Neural cell (in vitro differentiated cells): ENCODE results near the gene GPHN. TPM values are rescaled to one million over a fixed set of nuclear protein-coding genes. Genes with fewer than 3 reads are reported as not detected.
"Not testable (repeated sequence)": the region's sequence is repeated elsewhere in the genome, so short reads cannot be mapped to it uniquely, and the experiment has no call there.

Source experiments
- H2AFZ ChIP-seq: fragments of 200-600, 300-800 bp; sonication (generic), shearing (Covaris generic); 2 replicates; pipeline ENCODE4 v1.6.0; 2014; ENCODE audit warnings: low read depth, mild to moderate bottlenecking, antibody characterized with exemption, low read length, moderate library complexity
- H3F3A ChIP-seq: fragments of 200-600 bp; shearing (Covaris generic); 2 replicates; pipeline ENCODE4 v1.6.1; 2016; ENCODE audit warnings: mild to moderate bottlenecking, moderate library complexity, mixed read lengths, antibody characterized with exemption, low read length; ENCODE audit not compliant: insufficient read depth, poor library complexity, severe bottlenecking
- H3K27ac ChIP-seq: fragments of 200-600, 300-800 bp; sonication (generic), shearing (Covaris generic); 2 replicates; pipeline ENCODE4 v1.5.1; 2014; ENCODE audit warnings: mild to moderate bottlenecking, low read length, moderate library complexity
- H3K27me3 ChIP-seq: fragments of 300-800, 200-600 bp; sonication (generic), shearing (Covaris generic); 2 replicates; pipeline ENCODE4 v1.6.0; 2014; ENCODE audit warnings: mild to moderate bottlenecking, low read depth, low read length, moderate library complexity; ENCODE audit not compliant: insufficient read depth
- H3K36me3 ChIP-seq: fragments of 300-800, 200-600 bp; sonication (generic), shearing (Covaris generic); 2 replicates; pipeline ENCODE4 v1.5.1; 2014; ENCODE audit warnings: mild to moderate bottlenecking, antibody characterized with exemption, low read length, moderate library complexity; ENCODE audit not compliant: insufficient read depth
- H3K4me2 ChIP-seq: fragments of 300-800, 200-600 bp; sonication (generic), shearing (Covaris generic); 2 replicates; pipeline ENCODE4 v1.6.0; 2014; ENCODE audit warnings: mild to moderate bottlenecking, low read length
- H3K4me3 ChIP-seq: fragments of 300-800, 200-600 bp; sonication (generic), shearing (Covaris generic); 2 replicates; pipeline ENCODE4 v1.5.1; 2014; ENCODE audit warnings: mild to moderate bottlenecking, low read length, moderate library complexity
- H3K79me2 ChIP-seq: fragments of 200-600 bp; shearing (Covaris generic); replicated peaks from 2 replicates; pipeline ENCODE4 v1.6.0; 2014; ENCODE audit warnings: mild to moderate bottlenecking, low read length, moderate library complexity; ENCODE audit not compliant: insufficient read depth
- H3K9ac ChIP-seq: fragments of 300-800, 200-600 bp; sonication (generic), shearing (Covaris generic); 2 replicates; pipeline ENCODE4 v1.6.1; 2016; ENCODE audit warnings: mild to moderate bottlenecking, low read length, mixed read lengths
- H3K9me2 ChIP-seq: fragments of 200-600 bp; shearing (Covaris generic); 2 replicates; pipeline ENCODE4 v1.6.1; 2016; ENCODE audit warnings: mild to moderate bottlenecking, low read length, mixed read lengths; ENCODE audit not compliant: insufficient read depth
- H3K9me3 ChIP-seq: fragments of 200-600, 300-800 bp; sonication (generic), shearing (Covaris generic); 2 replicates; pipeline ENCODE4 v1.6.1; 2016; ENCODE audit warnings: mild to moderate bottlenecking, mixed run types, low read length, moderate library complexity, mixed read lengths
- H4K20me1 ChIP-seq: fragments of 200-600 bp; shearing (Covaris generic); 2 replicates; pipeline ENCODE4 v1.6.1; 2016; ENCODE audit warnings: mild to moderate bottlenecking, mixed run types; ENCODE audit not compliant: insufficient read depth
- EP300 ChIP-seq: fragments of 450-650 bp; conservative IDR thresholded peaks from 2 replicates; pipeline ENCODE4 v1.6.1; 2014; ENCODE audit warnings: antibody characterized with exemption, mild to moderate bottlenecking, moderate library complexity; ENCODE audit not compliant: poor library complexity, severe bottlenecking
- EZH2 ChIP-seq: fragments of 200-600, 300-800 bp; shearing (Covaris generic), sonication (generic); IDR thresholded peaks from 2 replicates; pipeline ENCODE4 v1.6.1; 2014; ENCODE audit warnings: antibody characterized with exemption, low read length, borderline replicate concordance, mild to moderate bottlenecking; ENCODE audit not compliant: insufficient read depth, poor library complexity, severe bottlenecking
- MXI1 ChIP-seq: fragments of 450-650 bp; conservative IDR thresholded peaks from 2 replicates; pipeline ENCODE4 v1.6.1; 2014; ENCODE audit warnings: antibody characterized with exemption, mild to moderate bottlenecking; ENCODE audit not compliant: poor library complexity, severe bottlenecking
- POLR2AphosphoS5 ChIP-seq: IDR thresholded peaks from 2 replicates; pipeline ENCODE4 v1.6.1; 2012
- RAD21 ChIP-seq: fragments of 450-650 bp; conservative IDR thresholded peaks from 2 replicates; pipeline ENCODE4 v1.6.1; 2014; ENCODE audit warnings: antibody characterized with exemption, mild to moderate bottlenecking, moderate library complexity
- SMC3 ChIP-seq: fragments of 450-650 bp; conservative IDR thresholded peaks from 2 replicates; pipeline ENCODE4 v1.6.1; 2014; ENCODE audit warnings: antibody characterized with exemption, mild to moderate bottlenecking, moderate library complexity; ENCODE audit not compliant: poor library complexity
- TAF1 ChIP-seq: IDR thresholded peaks from 2 replicates; pipeline ENCODE4 v1.6.1; 2012; ENCODE audit warnings: low read depth
- polyA plus RNA-seq: library from polyadenylated mRNA; depleted of rRNA; stranded (reverse); fragments of >200 nt; gene quantifications from 2 replicates; pipeline ENCODE4 v1.2.3, GENCODE V29; 2014
- TF ChIP-seq, protein P1 (sequence below): fragments of 450-650 bp; IDR thresholded peaks from 2 replicates; pipeline ENCODE4 v1.5.1; 2014; ENCODE audit warnings: antibody characterized with exemption, mild to moderate bottlenecking, moderate library complexity; ENCODE audit not compliant: poor library complexity, severe bottlenecking
- TF ChIP-seq, protein P2 (sequence below): IDR thresholded peaks from 2 replicates; pipeline ENCODE4 v1.6.1; 2012; ENCODE audit warnings: borderline replicate concordance

The GPHN gene
- polyA plus RNA-seq, 1 donor from 2014 or later = 135 TPM

DNA sequence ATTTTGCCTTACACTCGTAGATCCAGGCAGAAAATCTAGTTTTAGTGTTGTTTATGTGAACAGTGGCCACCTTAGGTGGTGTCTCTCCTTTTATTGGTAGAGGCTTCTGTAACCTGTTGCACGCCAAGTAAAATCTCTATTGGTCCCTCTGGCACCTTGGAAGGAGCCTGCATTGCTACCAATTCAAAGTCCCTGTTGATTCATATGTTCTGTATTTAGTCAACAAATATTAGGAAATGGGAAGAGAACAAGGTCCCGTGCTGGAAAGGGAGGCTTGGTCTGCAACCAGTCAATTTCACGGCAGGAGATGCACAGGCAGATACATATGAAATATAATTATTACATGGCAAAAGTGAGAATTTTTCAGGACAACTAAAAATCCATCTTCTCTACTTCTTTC lies 6.4 kb upstream of the GPHN start:
- H3K4me2 ChIP-seq = no peak overlapping the region
- H3K9me3 ChIP-seq = no peaks in the 10 kb centered on the region
- no peaks in the 10 kb centered on the region for H3K9me2 ChIP-seq
- H3K27me3 ChIP-seq = no peaks in the 10 kb centered on the region
- no peaks in the 10 kb centered on the region for H3F3A ChIP-seq
- H3K79me2 ChIP-seq = no peaks in the 10 kb centered on the region
- H3K27ac ChIP-seq = no peak overlapping the region
- no peak overlapping the region for H3K4me3 ChIP-seq
- no peak overlapping the region for H2AFZ ChIP-seq
- no peaks in the 10 kb centered on the region for H4K20me1 ChIP-seq
- no peaks in the 10 kb centered on the region for H3K36me3 ChIP-seq
- TF ChIP-seq, protein P1, sequence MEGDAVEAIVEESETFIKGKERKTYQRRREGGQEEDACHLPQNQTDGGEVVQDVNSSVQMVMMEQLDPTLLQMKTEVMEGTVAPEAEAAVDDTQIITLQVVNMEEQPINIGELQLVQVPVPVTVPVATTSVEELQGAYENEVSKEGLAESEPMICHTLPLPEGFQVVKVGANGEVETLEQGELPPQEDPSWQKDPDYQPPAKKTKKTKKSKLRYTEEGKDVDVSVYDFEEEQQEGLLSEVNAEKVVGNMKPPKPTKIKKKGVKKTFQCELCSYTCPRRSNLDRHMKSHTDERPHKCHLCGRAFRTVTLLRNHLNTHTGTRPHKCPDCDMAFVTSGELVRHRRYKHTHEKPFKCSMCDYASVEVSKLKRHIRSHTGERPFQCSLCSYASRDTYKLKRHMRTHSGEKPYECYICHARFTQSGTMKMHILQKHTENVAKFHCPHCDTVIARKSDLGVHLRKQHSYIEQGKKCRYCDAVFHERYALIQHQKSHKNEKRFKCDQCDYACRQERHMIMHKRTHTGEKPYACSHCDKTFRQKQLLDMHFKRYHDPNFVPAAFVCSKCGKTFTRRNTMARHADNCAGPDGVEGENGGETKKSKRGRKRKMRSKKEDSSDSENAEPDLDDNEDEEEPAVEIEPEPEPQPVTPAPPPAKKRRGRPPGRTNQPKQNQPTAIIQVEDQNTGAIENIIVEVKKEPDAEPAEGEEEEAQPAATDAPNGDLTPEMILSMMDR = no peak
- TF ChIP-seq SMC3 = no peak
- TF ChIP-seq, protein P2, sequence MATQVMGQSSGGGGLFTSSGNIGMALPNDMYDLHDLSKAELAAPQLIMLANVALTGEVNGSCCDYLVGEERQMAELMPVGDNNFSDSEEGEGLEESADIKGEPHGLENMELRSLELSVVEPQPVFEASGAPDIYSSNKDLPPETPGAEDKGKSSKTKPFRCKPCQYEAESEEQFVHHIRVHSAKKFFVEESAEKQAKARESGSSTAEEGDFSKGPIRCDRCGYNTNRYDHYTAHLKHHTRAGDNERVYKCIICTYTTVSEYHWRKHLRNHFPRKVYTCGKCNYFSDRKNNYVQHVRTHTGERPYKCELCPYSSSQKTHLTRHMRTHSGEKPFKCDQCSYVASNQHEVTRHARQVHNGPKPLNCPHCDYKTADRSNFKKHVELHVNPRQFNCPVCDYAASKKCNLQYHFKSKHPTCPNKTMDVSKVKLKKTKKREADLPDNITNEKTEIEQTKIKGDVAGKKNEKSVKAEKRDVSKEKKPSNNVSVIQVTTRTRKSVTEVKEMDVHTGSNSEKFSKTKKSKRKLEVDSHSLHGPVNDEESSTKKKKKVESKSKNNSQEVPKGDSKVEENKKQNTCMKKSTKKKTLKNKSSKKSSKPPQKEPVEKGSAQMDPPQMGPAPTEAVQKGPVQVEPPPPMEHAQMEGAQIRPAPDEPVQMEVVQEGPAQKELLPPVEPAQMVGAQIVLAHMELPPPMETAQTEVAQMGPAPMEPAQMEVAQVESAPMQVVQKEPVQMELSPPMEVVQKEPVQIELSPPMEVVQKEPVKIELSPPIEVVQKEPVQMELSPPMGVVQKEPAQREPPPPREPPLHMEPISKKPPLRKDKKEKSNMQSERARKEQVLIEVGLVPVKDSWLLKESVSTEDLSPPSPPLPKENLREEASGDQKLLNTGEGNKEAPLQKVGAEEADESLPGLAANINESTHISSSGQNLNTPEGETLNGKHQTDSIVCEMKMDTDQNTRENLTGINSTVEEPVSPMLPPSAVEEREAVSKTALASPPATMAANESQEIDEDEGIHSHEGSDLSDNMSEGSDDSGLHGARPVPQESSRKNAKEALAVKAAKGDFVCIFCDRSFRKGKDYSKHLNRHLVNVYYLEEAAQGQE = no peak
- no peak for TF ChIP-seq TAF1
- no peak for TF ChIP-seq POLR2AphosphoS5
- TF ChIP-seq MXI1 = no peak
- no peak for TF ChIP-seq RAD21
- TF ChIP-seq EZH2 = no peak
- no peak for TF ChIP-seq EP300
- no peak overlapping the region for H3K9ac ChIP-seq

DNA sequence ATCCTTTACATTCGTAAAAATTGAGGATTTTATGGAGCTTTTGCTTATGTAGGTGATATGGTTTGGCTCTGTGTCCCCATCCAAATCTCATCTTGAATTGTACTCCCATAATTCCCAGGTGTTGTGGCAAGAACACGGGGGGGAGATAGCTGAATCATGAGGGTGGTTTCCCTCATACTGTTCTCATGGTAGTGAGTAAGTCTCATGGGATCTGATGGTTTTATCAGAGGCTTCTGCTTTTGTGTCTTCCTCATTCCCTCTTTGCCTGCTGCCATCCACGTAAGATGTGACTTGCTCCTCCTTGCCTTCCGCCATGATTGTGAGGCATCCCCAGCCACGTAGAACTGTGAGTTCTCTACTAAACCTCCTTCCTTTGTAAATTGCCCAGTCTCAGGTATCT lies 5.1 kb upstream of the GPHN start:
- H3K27ac ChIP-seq, H3K79me2 ChIP-seq, H3K4me3 ChIP-seq, H3K4me2 ChIP-seq, H3F3A ChIP-seq, H3K36me3 ChIP-seq, H3K27me3 ChIP-seq, H2AFZ ChIP-seq, H4K20me1 ChIP-seq, H3K9me2 ChIP-seq, H3K9me3 ChIP-seq, H3K9ac ChIP-seq: not testable (repeated sequence)

DNA sequence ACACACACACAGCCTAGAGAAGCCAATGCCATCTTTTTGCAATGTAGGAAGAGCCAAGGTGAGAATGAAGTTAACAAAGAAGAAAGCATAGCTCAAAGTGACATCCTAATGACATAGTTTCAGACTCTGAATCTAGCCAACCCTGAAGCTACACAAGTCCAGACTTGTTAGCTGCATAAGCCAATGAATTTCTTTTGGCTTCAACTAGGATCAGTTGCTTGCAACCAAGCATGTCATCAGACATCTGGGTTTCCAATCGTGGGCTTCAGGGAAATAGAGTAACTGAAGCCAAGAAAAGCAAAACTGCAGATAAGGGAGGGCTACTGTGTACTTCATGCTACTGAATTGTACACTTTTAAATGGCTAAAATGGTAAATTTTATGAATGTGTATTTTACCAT lies 4.4 kb upstream of the GPHN start:
- Histone ChIP-seq H2AFZ (no peak overlapping the region), H3K27me3 (no peaks in the 10 kb centered on the region), H3K9me3 (no peaks in the 10 kb centered on the region), H3K4me2 (no peak overlapping the region), H3K36me3 (no peaks in the 10 kb centered on the region), H3K9me2 (no peaks in the 10 kb centered on the region), H4K20me1 (no peaks in the 10 kb centered on the region), H3K4me3 (no peak overlapping the region), H3K27ac (no peak overlapping the region), H3K9ac (no peak overlapping the region), H3K79me2 (no peaks in the 10 kb centered on the region), H3F3A (no peaks in the 10 kb centered on the region)
- TF ChIP-seq SMC3 = no peak
- TF ChIP-seq MXI1 = no peak
- TF ChIP-seq, protein P1 = no peak
- TF ChIP-seq, protein P2 = no peak
- no peak for TF ChIP-seq POLR2AphosphoS5
- no peak for TF ChIP-seq TAF1
- TF ChIP-seq RAD21 = no peak
- TF ChIP-seq EP300 = no peak
